SK-N-SH treated with all-trans-retinoic acid at 6 μM for 48 hours (cell line): ENCODE measurements around the gene VPREB1.

Experiments used
- ATAC-seq: fragments of 200-7000 bp; cut with Tn5 transposase; 3 replicates; pipeline ENCODE4 v1.9.1; 2020; ENCODE audit warnings: mild to moderate bottlenecking, moderate library complexity
- ARNTL ChIP-seq: fragments of 450-650 bp; formaldehyde crosslinking; IDR thresholded peaks from 2 replicates; pipeline ENCODE4 v1.5.0; 2020; ENCODE audit warnings: low read depth, mild to moderate bottlenecking, moderate library complexity, borderline replicate concordance
- BACH2 ChIP-seq: fragments of 250-450 bp; sonication (Bioruptor Pico); IDR thresholded peaks from 2 replicates; pipeline ENCODE4 v1.9.0; 2021; ENCODE audit warnings: mild to moderate bottlenecking, borderline replicate concordance
- CSDC2 ChIP-seq: fragments of 250-450 bp; sonication (Bioruptor Pico); IDR thresholded peaks from 2 replicates; pipeline ENCODE4 v1.5.0; 2020; ENCODE audit warnings: mild to moderate bottlenecking, moderate library complexity
- ESRRG ChIP-seq: fragments of 250-450 bp; sonication (Bioruptor Pico); IDR thresholded peaks from 2 replicates; pipeline ENCODE4 v1.6.1; 2021; ENCODE audit warnings: mild to moderate bottlenecking
- GLIS3 ChIP-seq: fragments of 250-450 bp; sonication (Bioruptor Pico); IDR thresholded peaks from 2 replicates; pipeline ENCODE4 v1.5.0; 2020; ENCODE audit warnings: mild to moderate bottlenecking, moderate library complexity
- ISL1 ChIP-seq: fragments of 250-450 bp; sonication (Bioruptor Pico); IDR thresholded peaks from 2 replicates; pipeline ENCODE4 v2.1.2; 2022; ENCODE audit warnings: mild to moderate bottlenecking, moderate library complexity
- OSR1 ChIP-seq: fragments of 250-450 bp; sonication (Bioruptor Pico); IDR thresholded peaks from 2 replicates; pipeline ENCODE4 v1.8.0; 2022; ENCODE audit warnings: moderate library complexity, mild to moderate bottlenecking, inconsistent platforms
- PPARA ChIP-seq: fragments of 250-450 bp; sonication (Bioruptor Pico); IDR thresholded peaks from 2 replicates; pipeline ENCODE4 v1.5.0; 2020; ENCODE audit warnings: mild to moderate bottlenecking, borderline replicate concordance
- SNAI2 ChIP-seq: fragments of 250-450 bp; sonication (Bioruptor Pico); IDR thresholded peaks from 2 replicates; pipeline ENCODE4 v1.5.0; 2020; ENCODE audit warnings: mild to moderate bottlenecking, moderate library complexity
- TOX ChIP-seq: fragments of 250-450 bp; sonication (Bioruptor Pico); IDR thresholded peaks from 2 replicates; pipeline ENCODE4 v1.8.0; 2021; ENCODE audit warnings: mild to moderate bottlenecking, moderate library complexity, borderline replicate concordance
- ZC3H10 ChIP-seq: fragments of 250-450 bp; sonication (Bioruptor Pico); IDR thresholded peaks from 2 replicates; pipeline ENCODE4 v1.5.1; 2021; ENCODE audit warnings: mild to moderate bottlenecking, moderate library complexity
- ZFP3 ChIP-seq: fragments of 250-450 bp; sonication (Bioruptor Pico); IDR thresholded peaks from 2 replicates; pipeline ENCODE4 v1.5.0; 2020; ENCODE audit warnings: mild to moderate bottlenecking, moderate library complexity
- ZFP30 ChIP-seq: fragments of 450-650 bp; formaldehyde crosslinking; IDR thresholded peaks from 2 replicates; pipeline ENCODE4 v1.5.0; 2022; ENCODE audit warnings: mild to moderate bottlenecking, moderate library complexity
- ZNF8 ChIP-seq: fragments of 450-650 bp; formaldehyde crosslinking; IDR thresholded peaks from 2 replicates; pipeline ENCODE4 v1.5.0; 2020; ENCODE audit warnings: mild to moderate bottlenecking, moderate library complexity
- TF ChIP-seq, protein P1 (sequence below): fragments of 250-450 bp; sonication (Bioruptor Pico); IDR thresholded peaks from 2 replicates; pipeline ENCODE4 v1.5.1; 2020; ENCODE audit warnings: low read depth, mild to moderate bottlenecking, moderate library complexity
- TF ChIP-seq, protein P2 (sequence below): fragments of 250-450 bp; sonication (Bioruptor Pico); IDR thresholded peaks from 2 replicates; pipeline ENCODE4 v1.8.0; 2021; ENCODE audit warnings: low read depth, mild to moderate bottlenecking, moderate library complexity, borderline replicate concordance
- TF ChIP-seq, protein P3 (sequence below): fragments of 250-450 bp; sonication (Bioruptor Pico); IDR thresholded peaks from 2 replicates; pipeline ENCODE4 v1.8.0; 2020; ENCODE audit warnings: mild to moderate bottlenecking, moderate library complexity, borderline replicate concordance
- TF ChIP-seq, protein P4 (sequence below): fragments of 250-450 bp; sonication (Bioruptor Pico); IDR thresholded peaks from 2 replicates; pipeline ENCODE4 v1.5.1; 2021; ENCODE audit warnings: mild to moderate bottlenecking, moderate library complexity
- TF ChIP-seq, protein P5 (sequence below): fragments of 250-450 bp; sonication (Bioruptor Pico); IDR thresholded peaks from 2 replicates; pipeline ENCODE4 v1.5.0; 2020; ENCODE audit warnings: mild to moderate bottlenecking, moderate library complexity

Gene VPREB1

DNA sequence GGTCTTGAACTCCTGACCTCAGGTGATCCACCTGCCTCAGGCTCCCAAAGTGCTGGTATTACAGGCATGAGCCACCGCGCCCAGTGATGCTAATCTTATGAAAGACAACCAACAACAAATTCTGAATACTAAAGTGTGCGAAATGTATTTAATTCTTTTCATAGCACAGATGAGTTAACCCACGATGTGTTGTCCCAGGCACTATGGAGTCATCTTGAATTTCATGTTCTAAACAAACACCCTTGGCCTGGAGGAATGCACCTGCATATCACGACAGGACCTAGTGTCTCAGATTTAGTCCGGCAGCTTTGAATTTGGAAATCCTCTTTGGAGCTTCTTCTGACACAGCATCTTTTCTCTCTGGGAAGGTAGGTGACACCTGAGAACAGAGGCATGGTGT lies 16.2 kb upstream of the VPREB1 start:
- no peak for ATAC-seq
- no peak for TF ChIP-seq ZC3H10 (CRISPR knock-in tag)
- TF ChIP-seq ZNF8 (CRISPR knock-in tag): no peak

DNA sequence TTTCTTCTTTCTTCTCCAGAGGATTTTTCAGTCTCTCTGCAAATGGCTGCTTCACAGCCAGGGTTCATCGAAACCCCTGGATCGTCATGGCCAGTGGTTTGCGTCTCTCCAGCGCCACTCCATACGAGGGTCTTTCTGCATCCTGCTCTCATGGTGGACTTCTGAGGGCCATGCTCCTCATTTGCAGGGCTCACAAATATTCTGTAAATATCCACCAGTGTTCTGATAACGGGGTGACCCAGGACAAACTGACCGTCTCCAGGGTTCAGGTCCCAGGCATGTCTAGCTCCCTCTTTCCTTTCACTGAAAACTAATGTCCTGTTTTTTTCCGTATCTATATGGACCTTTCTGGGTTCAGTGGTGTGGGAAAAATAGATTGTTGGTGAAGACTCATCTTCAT lies 15.7 kb upstream of the VPREB1 start:
- ATAC-seq: no peak
- TF ChIP-seq ZNF8 (CRISPR knock-in tag): no peak
- TF ChIP-seq, protein P1, sequence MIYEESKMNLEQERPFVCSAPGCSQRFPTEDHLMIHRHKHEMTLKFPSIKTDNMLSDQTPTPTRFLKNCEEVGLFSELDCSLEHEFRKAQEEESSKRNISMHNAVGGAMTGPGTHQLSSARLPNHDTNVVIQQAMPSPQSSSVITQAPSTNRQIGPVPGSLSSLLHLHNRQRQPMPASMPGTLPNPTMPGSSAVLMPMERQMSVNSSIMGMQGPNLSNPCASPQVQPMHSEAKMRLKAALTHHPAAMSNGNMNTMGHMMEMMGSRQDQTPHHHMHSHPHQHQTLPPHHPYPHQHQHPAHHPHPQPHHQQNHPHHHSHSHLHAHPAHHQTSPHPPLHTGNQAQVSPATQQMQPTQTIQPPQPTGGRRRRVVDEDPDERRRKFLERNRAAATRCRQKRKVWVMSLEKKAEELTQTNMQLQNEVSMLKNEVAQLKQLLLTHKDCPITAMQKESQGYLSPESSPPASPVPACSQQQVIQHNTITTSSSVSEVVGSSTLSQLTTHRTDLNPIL (CRISPR knock-in tag): no peak
- TF ChIP-seq OSR1: no peak
- TF ChIP-seq, protein P2, sequence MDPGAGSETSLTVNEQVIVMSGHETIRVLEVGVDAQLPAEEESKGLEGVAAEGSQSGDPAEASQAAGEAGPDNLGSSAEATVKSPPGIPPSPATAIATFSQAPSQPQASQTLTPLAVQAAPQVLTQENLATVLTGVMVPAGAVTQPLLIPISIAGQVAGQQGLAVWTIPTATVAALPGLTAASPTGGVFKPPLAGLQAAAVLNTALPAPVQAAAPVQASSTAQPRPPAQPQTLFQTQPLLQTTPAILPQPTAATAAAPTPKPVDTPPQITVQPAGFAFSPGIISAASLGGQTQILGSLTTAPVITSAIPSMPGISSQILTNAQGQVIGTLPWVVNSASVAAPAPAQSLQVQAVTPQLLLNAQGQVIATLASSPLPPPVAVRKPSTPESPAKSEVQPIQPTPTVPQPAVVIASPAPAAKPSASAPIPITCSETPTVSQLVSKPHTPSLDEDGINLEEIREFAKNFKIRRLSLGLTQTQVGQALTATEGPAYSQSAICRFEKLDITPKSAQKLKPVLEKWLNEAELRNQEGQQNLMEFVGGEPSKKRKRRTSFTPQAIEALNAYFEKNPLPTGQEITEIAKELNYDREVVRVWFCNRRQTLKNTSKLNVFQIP (CRISPR knock-in tag): no peak
- TF ChIP-seq, protein P3, sequence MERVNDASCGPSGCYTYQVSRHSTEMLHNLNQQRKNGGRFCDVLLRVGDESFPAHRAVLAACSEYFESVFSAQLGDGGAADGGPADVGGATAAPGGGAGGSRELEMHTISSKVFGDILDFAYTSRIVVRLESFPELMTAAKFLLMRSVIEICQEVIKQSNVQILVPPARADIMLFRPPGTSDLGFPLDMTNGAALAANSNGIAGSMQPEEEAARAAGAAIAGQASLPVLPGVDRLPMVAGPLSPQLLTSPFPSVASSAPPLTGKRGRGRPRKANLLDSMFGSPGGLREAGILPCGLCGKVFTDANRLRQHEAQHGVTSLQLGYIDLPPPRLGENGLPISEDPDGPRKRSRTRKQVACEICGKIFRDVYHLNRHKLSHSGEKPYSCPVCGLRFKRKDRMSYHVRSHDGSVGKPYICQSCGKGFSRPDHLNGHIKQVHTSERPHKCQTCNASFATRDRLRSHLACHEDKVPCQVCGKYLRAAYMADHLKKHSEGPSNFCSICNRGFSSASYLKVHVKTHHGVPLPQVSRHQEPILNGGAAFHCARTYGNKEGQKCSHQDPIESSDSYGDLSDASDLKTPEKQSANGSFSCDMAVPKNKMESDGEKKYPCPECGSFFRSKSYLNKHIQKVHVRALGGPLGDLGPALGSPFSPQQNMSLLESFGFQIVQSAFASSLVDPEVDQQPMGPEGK (CRISPR knock-in tag): no peak
- TF ChIP-seq ZFP3 (CRISPR knock-in tag): no peak
- no peak for TF ChIP-seq SNAI2 (CRISPR knock-in tag)
- no peak for TF ChIP-seq ISL1 (CRISPR knock-in tag)
- TF ChIP-seq, protein P4, sequence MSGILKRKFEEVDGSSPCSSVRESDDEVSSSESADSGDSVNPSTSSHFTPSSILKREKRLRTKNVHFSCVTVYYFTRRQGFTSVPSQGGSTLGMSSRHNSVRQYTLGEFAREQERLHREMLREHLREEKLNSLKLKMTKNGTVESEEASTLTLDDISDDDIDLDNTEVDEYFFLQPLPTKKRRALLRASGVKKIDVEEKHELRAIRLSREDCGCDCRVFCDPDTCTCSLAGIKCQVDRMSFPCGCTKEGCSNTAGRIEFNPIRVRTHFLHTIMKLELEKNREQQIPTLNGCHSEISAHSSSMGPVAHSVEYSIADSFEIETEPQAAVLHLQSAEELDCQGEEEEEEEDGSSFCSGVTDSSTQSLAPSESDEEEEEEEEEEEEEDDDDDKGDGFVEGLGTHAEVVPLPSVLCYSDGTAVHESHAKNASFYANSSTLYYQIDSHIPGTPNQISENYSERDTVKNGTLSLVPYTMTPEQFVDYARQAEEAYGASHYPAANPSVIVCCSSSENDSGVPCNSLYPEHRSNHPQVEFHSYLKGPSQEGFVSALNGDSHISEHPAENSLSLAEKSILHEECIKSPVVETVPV (CRISPR knock-in tag): no peak
- TF ChIP-seq, protein P5, sequence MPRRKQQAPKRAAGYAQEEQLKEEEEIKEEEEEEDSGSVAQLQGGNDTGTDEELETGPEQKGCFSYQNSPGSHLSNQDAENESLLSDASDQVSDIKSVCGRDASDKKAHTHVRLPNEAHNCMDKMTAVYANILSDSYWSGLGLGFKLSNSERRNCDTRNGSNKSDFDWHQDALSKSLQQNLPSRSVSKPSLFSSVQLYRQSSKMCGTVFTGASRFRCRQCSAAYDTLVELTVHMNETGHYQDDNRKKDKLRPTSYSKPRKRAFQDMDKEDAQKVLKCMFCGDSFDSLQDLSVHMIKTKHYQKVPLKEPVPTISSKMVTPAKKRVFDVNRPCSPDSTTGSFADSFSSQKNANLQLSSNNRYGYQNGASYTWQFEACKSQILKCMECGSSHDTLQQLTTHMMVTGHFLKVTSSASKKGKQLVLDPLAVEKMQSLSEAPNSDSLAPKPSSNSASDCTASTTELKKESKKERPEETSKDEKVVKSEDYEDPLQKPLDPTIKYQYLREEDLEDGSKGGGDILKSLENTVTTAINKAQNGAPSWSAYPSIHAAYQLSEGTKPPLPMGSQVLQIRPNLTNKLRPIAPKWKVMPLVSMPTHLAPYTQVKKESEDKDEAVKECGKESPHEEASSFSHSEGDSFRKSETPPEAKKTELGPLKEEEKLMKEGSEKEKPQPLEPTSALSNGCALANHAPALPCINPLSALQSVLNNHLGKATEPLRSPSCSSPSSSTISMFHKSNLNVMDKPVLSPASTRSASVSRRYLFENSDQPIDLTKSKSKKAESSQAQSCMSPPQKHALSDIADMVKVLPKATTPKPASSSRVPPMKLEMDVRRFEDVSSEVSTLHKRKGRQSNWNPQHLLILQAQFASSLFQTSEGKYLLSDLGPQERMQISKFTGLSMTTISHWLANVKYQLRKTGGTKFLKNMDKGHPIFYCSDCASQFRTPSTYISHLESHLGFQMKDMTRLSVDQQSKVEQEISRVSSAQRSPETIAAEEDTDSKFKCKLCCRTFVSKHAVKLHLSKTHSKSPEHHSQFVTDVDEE (CRISPR knock-in tag): no peak
- TF ChIP-seq BACH2 (CRISPR knock-in tag): no peak
- TF ChIP-seq CSDC2 (CRISPR knock-in tag): no peak
- no peak for TF ChIP-seq PPARA (CRISPR knock-in tag)
- TF ChIP-seq TOX (CRISPR knock-in tag): no peak
- TF ChIP-seq ARNTL (CRISPR knock-in tag): no peak
- TF ChIP-seq ZFP30 (CRISPR knock-in tag): no peak

DNA sequence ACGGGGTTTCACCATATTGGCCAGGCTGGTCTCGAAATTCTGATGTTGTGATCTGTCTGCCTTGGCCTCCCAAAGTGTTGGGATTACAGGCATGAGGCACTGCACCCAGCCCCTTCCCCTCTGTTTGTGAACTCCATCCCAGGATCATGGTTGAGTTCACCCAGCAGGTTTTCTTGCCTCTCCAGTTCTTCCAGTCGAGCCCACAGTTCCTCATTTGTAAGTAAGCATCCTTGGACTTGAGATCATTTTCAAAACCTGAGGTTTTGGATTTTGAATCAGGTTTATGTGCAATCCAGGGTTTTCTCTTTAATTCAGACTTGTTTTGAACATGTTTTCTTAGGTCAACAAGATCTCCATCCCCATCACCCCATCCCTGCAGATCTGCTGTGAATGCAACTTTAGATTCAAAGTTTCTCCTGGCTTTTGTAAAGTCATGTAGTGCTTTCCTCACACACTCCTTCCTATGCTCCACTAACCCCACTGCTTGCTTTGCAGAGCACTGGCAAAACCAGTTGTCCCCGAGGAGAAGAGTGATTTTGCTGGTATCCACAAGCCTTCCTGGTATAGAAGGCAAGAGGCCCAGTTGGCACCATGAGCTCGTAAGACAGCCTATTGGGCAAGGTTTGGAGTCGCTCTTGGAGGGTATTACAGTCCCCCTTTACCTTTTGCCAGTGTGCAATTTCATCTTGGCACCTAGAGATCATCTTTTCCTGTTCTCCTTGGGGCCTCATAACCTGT lies 14.7 kb upstream of the VPREB1 start:
- no peak for TF ChIP-seq ZFP3 (CRISPR knock-in tag)
- no peak for TF ChIP-seq ESRRG (CRISPR knock-in tag)
- TF ChIP-seq, protein P1 (CRISPR knock-in tag): no peak
- TF ChIP-seq, protein P5 (CRISPR knock-in tag): no peak
- TF ChIP-seq GLIS3 (CRISPR knock-in tag): no peak
- no peak for ATAC-seq
